Dedifferentiated amniotic fluid mesenchymal stem cell (primary cell): ENCODE data around the gene HGS.

ENCODE experiments used
- DNase-seq: peaks from one replicate; pipeline ENCODE4 v3.0.0-alpha.2; 2016; ENCODE audit errors: extremely low spot score

Gene HGS

GRCh38 chr17:81705518-81706231, 21.9 kb downstream of the HGS start:
- no peak for DNase-seq

DNA sequence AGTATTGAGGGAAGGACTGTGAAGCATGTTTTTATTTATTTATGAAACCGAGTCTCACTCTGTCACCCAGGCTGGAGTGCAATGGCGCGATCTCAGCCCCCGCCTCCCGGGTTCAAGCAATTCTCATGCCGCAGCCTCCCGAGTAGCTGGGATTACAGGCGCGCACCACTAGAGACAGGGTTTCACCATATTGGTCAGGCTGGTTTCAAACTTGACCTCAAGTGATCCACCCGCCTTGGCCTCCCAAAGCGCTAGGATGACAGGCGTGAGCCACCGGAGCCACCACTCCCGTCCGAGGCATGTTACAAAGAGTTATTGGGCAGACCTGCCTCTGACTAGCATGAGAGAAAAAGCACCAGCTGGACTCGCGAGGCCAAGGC, 22.4 kb downstream of the HGS start:
- DNase-seq = no peak

GRCh38 chr17:81706757-81707624, 23.2 kb downstream of the HGS start:
- DNase-seq = no peak

GRCh38 chr17:81707725-81708646, 24.2 kb downstream of the HGS start:
- no peak for DNase-seq

GRCh38 chr17:81708739-81709185, 25.0 kb downstream of the HGS start:
- DNase-seq = no peak

- no peak for DNase-seq
These were observed 26.9 kb downstream of the HGS start for GRCh38 chr17:81710514-81711308.

DNA sequence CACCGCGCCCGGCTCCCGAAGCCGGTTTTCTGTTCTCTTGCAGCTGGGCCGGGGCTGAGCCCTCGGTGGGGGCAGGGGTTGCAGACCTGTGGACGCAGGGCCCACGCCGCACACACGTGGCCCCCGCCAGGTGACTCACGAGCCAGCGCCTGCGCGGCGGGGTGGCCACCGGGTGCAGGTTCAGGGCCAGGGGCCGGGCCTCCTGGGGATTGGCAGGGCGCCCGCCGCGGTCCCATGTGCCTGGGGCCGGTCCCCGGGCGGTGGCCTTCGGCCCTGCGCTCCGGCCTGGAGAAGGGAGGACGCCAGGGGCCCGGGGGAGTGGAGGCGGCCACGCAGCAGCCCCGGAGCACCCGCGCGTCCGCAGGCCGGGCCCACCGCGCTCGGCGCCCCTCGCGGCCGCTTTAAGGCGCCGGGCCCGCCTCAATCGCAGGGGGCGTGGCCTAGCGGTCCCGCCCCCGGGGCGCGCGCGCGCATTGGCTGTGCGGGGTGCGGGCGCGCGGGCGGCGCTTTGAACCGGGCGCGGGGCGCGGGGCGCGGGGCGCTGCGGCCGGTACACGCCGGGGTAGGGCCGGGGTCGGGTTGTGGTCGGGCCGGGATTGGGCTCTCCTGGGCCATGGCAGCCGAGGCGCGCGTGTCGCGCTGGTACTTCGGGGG, 28.1 kb downstream of the HGS start, which contains the start of gene SLC25A10:
TSS of gene SLC25A10 (plus strand) at position 471 of the 654 bp plus-strand sequence. CDS start at position 614, 143 bp downstream.
- DNase-seq = peak; percentile 22

- DNase-seq = no peak
These were observed 28.7 kb downstream of the HGS start for GRCh38 chr17:81712468-81713003.

DNA sequence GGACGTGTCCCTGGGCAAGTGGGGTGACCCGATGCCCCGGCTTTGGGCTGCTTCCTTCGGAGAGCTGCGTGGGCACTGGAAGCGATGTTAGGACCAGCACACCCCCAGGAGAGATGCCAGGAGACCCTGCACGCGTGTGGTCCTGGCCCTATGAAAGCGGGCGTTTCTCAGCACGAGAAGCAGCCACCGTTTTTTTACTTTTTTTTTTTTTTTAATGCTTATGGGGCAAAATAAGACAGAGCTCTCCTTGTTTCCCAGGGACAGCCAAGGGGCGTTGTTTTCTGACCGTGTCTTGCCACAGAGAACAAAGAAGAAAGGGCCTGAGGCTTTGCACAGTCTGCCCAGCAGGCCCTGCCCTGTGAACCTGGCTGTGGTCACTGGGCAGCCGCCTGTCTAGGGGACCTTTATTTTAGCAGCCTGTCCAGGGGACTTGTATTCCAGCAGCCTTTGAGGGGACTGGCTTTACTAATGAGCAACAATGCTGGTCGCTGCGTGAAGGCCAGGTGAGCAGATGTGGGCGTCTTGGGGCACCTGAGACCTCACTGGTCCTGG, 29.3 kb downstream of the HGS start:
- DNase-seq = no peak

DNA sequence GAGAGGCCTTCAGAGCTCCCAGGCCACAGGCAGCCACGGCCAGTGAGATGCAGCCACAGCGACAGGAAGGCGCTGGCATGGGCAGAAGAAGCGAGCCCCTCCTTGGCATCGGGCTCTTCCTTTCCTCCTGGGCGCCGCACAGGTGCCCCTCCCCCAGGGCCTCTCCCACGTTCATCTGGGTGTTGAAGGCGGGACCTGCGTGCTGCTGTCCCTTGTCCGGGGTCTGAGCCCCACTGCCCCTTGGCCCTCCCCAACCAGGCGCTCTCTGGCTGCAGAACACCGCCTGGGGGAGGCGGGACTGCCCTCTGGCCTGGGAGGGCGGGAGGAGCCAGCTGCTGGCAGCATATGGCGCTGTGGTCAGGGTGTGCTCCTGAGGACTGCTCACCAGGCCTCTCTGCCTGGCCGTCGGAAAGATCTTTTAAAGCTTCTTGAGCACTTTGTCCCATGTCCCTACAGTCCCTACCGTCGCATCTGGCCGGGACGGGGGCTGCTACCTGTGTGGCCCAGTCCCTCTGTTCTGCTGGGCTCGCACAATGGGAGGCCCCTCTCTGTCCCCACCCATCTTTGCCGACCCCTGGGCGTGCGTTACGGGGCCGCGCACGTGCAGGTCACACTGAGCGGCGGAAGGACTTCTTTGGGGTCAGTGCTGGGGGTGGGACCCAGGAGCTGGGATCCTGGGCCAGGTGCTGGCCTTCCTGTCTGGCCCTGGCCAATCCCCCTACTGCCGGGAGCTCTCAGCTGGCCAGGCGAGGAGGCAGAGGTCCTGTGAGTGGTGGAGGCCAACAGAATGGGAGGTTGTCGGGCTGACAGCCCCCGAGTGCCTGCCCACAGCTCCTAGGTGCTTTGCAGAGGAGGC, 30.0 kb downstream of the HGS start:
- DNase-seq = no peak

DNA sequence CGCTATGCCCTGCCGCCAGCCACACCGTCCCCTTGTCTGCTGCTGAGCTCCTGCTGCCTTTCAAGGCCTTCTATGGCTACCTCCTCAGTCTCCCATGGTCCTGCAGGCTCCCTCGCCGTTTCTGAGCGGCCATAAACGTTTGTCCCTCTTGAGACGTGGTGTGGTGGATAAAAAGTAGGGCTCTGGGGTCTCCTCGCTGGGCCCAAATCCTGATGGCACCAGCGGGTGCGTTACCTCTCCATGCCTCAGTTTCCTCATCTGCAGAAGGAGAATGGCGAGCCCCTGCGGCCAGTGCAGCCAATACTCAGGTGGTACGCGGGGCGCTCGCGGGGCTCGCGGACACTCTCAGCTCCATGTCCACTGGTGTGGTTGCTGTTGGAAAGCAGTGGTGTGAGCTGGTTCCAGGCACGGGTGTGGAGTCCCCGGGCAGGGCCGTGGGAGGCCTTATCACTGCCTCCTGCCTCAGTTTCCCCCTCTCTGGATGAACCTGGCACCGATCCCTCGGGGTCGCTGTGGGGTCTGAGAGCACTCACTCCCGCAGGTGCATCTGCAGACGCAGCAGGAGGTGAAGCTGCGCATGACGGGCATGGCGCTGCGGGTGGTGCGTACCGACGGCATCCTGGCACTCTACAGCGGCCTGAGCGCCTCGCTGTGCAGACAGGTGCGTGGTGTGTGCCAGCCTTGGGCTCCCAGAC, 30.7 kb downstream of the HGS start:
- DNase-seq = no peak

GRCh38 chr17:81715107-81715871, 31.5 kb downstream of the HGS start:
- no peak for DNase-seq

GRCh38 chr17:81715872-81716673, 32.3 kb downstream of the HGS start:
- no peak for DNase-seq

GRCh38 chr17:81716674-81716996, 32.8 kb downstream of the HGS start:
- no peak for DNase-seq

DNA sequence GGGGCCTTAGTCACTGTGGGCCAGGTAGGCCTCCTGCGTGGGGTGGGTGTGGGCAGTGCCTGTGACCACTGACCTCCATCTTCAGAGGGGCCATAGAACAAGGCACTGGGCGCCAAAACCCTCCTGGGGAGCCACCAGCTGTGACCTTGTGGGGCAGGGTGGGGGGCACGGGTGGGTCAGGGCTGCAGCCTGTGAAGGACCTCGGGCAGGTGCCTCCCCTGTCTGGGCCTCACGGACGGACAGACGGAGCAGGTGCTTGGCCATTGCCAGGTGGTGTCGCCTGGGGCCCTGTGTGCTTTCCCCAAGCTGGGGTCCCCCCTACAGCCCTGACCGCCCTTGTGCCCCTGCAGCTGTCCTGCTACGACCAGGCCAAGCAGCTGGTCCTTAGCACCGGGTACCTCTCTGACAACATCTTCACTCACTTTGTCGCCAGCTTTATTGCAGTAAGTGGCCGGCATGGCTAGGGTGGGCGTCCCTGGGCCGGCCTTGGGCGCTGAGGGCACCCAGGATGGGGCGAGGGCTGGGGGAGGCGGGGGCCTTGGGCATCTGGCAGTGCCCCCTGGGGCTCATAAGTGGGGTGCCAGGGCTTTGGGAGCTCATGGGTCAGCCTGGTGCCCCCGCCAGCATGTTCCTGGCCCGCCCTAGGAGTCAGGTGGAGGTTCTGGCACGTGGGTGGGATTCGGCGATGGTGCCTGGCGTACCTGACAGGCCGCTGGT, 33.4 kb downstream of the HGS start:
- no peak for DNase-seq

DNA sequence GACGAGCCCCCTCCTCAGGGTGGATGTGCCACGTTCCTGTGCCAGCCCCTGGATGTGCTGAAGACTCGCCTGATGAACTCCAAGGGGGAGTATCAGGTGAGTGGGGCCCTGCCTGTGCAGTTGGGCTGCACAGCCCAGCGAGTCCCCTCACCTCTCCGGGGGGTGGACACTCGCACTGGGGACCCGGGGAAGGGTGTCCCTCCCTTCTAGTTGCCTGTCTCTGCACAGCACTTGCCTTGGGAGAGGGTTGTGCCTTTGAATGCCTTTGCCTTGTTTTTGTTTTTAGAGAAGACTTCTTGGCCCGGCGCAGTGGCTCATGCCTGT, 33.9 kb downstream of the HGS start:
- DNase-seq = no peak
